ENCODE results near the gene TRPT1.
"Not testable (repeated sequence)": the region's sequence is repeated elsewhere in the genome, so short reads cannot be mapped to it uniquely, and the experiment has no call there.

Gene TRPT1

GRCh38 chr11:64258946-64259532 lies 33.1 kb upstream of the TRPT1 start:
- DNase-seq (ENCODE audit: low read depth in 2 of 2): no peak

GRCh38 chr11:64258356-64258755 lies 32.4 kb upstream of the TRPT1 start:
- no peak for DNase-seq (ENCODE audit: low read depth in 2 of 2)

DNA sequence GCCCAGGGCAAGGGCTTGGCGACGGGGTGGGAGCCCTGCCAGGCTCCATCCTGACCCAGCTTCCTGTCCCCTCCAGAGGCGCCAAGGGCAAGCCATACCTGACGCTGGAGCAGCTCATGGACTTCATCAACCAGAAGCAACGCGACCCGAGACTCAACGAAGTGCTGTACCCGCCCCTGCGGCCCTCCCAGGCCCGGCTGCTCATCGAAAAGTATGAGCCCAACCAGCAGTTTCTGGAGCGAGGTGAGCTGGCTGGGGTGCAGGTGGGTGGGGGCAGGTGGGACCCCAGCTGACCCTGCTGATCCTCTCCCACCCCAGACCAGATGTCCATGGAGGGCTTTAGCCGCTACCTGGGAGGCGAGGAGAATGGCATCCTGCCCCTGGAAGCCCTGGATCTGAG lies 30.3 kb upstream of the TRPT1 start:
- DNase-seq (ENCODE audit: low read depth in 2 of 2): no peak

DNA sequence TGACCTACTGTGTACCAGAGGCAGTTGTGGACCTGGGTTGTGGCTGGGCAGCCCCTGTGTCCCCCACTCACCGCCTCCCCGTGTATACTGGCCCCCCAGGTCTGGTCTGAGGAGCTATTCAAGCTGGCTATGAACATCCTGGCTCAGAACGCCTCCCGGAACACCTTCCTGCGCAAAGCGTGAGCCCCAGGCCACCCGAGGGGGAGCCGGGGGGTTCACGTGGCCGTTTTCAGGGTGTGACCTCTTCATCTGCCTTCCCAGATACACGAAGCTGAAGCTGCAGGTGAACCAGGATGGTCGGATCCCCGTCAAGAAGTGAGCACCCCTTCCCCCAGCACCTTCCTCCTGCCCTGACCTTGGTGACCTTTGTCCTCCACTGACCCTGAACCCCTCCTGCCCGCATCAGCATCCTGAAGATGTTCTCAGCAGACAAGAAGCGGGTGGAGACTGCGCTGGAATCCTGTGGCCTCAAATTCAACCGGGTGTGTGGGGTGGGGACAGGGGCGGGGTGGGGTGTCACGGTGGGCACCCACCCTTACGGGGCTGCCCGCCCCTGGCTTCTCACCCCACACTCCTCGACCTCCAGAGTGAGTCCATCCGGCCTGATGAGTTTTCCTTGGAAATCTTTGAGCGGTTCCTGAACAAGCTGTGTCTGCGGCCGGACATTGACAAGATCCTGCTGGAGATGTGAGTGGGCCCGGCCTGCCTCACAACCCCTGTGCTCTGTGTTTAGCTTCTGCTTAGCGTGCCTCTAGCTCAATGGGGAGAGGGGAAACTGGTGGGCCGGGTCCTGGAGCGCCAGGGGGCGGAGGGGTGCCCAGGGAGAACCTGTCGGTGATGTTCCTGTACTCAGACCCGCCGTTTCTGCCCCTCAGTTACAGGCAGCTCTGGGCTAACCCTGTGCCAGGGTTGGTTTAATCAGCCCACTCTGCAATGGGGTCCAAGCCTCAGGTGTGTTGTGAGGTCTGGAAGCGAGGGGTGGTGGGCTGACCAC lies 29.4 kb upstream of the TRPT1 start:
- no peak for DNase-seq (ENCODE audit: low read depth in 2 of 2)

DNA sequence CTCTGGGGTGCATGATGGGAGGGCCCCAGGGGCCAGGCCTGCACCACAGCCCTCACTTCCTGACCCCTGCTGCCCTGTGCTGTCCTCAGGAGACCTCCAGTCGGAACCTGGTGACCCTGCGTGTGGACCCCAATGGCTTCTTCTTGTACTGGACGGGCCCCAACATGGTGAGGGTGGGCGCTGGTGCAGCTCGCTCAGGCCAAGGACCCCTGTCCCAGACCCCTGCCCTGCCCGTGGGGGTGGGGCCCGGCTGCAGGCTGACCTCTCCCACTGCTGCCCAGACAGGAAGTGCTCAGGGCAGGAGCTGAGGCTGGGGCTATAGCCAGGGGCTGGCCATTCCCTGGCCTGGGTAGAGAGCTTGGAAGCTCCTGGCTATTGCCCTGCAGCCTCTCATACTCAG lies 28.3 kb upstream of the TRPT1 start:
- DNase-seq (ENCODE audit: low read depth in 2 of 2): no peak

DNA sequence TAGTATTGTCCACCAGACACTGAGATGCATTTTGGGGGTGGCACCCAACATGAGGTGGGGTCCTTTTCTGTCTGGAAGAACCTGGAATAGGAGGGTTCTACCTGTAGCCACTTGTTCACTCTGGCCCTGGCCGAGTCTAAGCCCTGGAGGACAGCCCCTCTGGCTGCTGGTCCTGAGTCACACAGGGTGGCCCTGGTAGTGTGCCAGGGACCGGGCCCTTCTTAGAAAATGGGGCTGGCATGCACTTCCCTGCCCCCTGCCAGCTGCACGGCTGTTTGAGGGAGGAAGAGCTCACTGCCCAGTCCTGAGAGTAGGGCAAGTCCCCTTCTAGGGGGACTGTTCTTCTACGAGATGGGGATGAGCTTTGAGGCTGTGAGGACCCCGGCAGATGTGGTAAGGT lies 27.5 kb upstream of the TRPT1 start:
- DNase-seq (ENCODE audit: low read depth in 2 of 2): no peak

DNA sequence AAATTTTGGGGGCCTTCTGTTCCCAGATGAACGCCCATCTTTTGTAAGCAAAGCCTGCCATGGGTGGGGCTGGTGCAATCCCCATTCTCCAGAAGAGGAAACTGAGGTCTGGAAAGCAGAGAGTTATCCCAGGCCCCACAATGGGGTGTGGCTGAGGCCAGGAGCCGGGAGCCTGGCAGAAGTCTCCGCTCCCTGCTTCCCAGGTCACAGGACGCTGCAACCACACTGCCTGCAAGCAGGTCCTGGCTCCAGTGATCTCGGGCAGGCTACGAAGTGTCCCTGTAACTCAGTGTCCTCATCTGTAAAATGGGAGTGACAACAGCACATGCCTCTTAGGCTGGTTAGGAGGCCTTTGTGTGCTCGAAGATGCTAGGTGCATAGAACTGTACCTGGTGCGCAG lies 27.1 kb upstream of the TRPT1 start:
- DNase-seq (ENCODE audit: low read depth in 2 of 2): no peak

- DNase-seq (ENCODE audit: low read depth in 2 of 2): no peak
Observed at GRCh38 chr11:64252003-64252872, 26.3 kb upstream of the TRPT1 start.

DNA sequence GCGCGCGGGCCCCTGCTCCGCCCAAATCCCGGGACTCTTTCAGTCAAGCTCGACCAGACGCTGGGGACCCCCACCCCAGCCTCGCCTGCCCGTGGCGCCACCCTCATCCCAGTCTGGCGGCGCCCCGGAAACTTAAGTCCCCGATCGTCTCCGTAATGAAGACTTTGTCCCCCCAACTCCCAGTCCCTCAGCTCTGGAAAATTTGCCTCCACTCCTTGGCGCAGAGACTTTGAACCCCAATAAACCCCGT lies 25.7 kb upstream of the TRPT1 start:
- DNase-seq (ENCODE audit: low read depth in 2 of 2): no peak

GRCh38 chr11:64251016-64251752 lies 25.2 kb upstream of the TRPT1 start, which contains the start of gene PLCB3:
PLCB3 (plus strand) TSS chr11:64251530; CDS start chr11:64251650, 120 bp downstream.
- no peak for DNase-seq (ENCODE audit: low read depth in 2 of 2)

GRCh38 chr11:64250415-64251015 lies 24.5 kb upstream of the TRPT1 start:
- DNase-seq (ENCODE audit: low read depth in 2 of 2): no peak

- no peak for DNase-seq (ENCODE audit: low read depth in 2 of 2)
Observed at GRCh38 chr11:64249563-64250414, 23.8 kb upstream of the TRPT1 start.

- DNase-seq (ENCODE audit: low read depth in 2 of 2): no peak
Observed at GRCh38 chr11:64249038-64249437, 23.1 kb upstream of the TRPT1 start.

- no peak for DNase-seq (ENCODE audit: low read depth in 2 of 2)
Observed at GRCh38 chr11:64248578-64248977, 22.6 kb upstream of the TRPT1 start.

GRCh38 chr11:64247729-64248531 lies 21.9 kb upstream of the TRPT1 start:
- no peak for DNase-seq (ENCODE audit: low read depth in 2 of 2)

GRCh38 chr11:64246871-64247728 lies 21.1 kb upstream of the TRPT1 start, which contains the start of gene PPP1R14B:
PPP1R14B (minus strand) TSS chr11:64246943; CDS start chr11:64246673, 270 bp downstream.
- DNase-seq (ENCODE audit: low read depth in 2 of 2): no peak

DNA sequence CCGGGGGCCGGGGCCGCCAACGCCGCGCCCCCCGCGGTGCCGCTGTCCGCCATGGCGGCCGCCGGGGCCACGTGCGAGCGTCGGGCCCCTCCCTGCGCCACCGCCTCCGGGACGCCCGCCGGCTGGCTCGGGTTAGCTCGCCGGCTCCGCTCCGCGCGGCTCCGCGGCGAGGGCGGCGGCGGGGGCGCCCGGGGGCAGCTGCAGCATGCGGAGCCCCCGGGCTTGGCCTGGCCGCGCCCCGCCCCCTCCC lies 20.6 kb upstream of the TRPT1 start:
- not testable (repeated sequence) for DNase-seq (ENCODE audit: low read depth in 2 of 2)

GRCh38 chr11:64245797-64246620 lies 20.0 kb upstream of the TRPT1 start:
- no peak for DNase-seq (ENCODE audit: low read depth in 2 of 2)
